Common myeloid progenitor, CD34-positive (primary cell): ENCODE measurements around the gene XYLT1.
"Not testable (repeated sequence)": the region's sequence is repeated elsewhere in the genome, so short reads cannot be mapped to it uniquely, and the experiment has no call there.

ENCODE experiments used
- CTCF ChIA-PET: fragments of 350-600 bp; sonication (Branson Sonifier 250); formaldehyde crosslinking; loops from one replicate; lab custom pipeline; 2021; ENCODE audit warnings: antibody characterized with exemption; lab: Charles Lee
- POLR2A ChIA-PET: fragments of 350-600 bp; sonication (Branson Sonifier 250); formaldehyde crosslinking; loops from one replicate; lab custom pipeline; 2021; ENCODE audit warnings: antibody characterized with exemption; lab: Charles Lee
- DNase-seq, 3 donors: peaks; one replicate each; pipeline versions ENCODE4 v3.0.0 to v3.0.0-alpha.2; 2013
- H3K27ac ChIP-seq, 2 experiments: 1 replicate in 1 of 2; 2 replicates in 1 of 2; pipeline ENCODE4 v1.7.0; 2013; ENCODE audit warnings: inconsistent platforms in 2 of 2, low read length in 2 of 2, mild to moderate bottlenecking in 2 of 2, low read depth in 1 of 2, moderate library complexity in 1 of 2; ENCODE audit not compliant: severe bottlenecking in 2 of 2, insufficient read depth in 1 of 2, poor library complexity in 1 of 2
- H3K27me3 ChIP-seq, 5 experiments: replicated peaks in 2 of 5; 1 replicate in 3 of 5; 2 replicates in 2 of 5; pipeline versions ENCODE4 v1.6.1 to v1.7.0; 2013; ENCODE audit warnings: low read length in 4 of 5, mild to moderate bottlenecking in 2 of 5, moderate library complexity in 2 of 5, inconsistent platforms in 1 of 5; ENCODE audit not compliant: insufficient read depth in 5 of 5, control insufficient read depth in 4 of 5
- H3K36me3 ChIP-seq, 4 experiments: 1 replicate in 2 of 4; 2 replicates in 2 of 4; pipeline versions ENCODE4 v1.6.1 to v1.7.0; 2013; ENCODE audit warnings: low read length in 3 of 4, control low read depth in 1 of 4, mild to moderate bottlenecking in 1 of 4; ENCODE audit not compliant: control insufficient read depth in 4 of 4, insufficient read depth in 4 of 4
- H3K4me1 ChIP-seq, 4 experiments: 1 replicate in 3 of 4; 2 replicates in 1 of 4; pipeline versions ENCODE4 v1.6.1 to v1.7.1; 2013; ENCODE audit warnings: low read length in 3 of 4, mild to moderate bottlenecking in 3 of 4, control low read depth in 1 of 4, inconsistent platforms in 1 of 4, moderate library complexity in 1 of 4; ENCODE audit not compliant: control insufficient read depth in 4 of 4, insufficient read depth in 4 of 4; ENCODE audit errors: control extremely low read depth in 1 of 4
- H3K4me3 ChIP-seq, 7 experiments: 1 replicate in 4 of 7; 2 replicates in 3 of 7; pipeline versions ENCODE4 v1.5.1 to v1.7.0; 2013; ENCODE audit warnings: mild to moderate bottlenecking in 7 of 7, low read length in 6 of 7, moderate library complexity in 6 of 7, inconsistent platforms in 2 of 7, low read depth in 2 of 7, control low read depth in 1 of 7; ENCODE audit not compliant: insufficient read depth in 4 of 7, control insufficient read depth in 1 of 7; ENCODE audit errors: extremely low read depth in 1 of 7
- H3K9me3 ChIP-seq, 5 experiments: 1 replicate in 4 of 5; 2 replicates in 1 of 5; pipeline versions ENCODE4 v1.6.1 to v1.7.1; 2013; ENCODE audit warnings: low read length in 4 of 5, mild to moderate bottlenecking in 2 of 5, inconsistent platforms in 1 of 5, low read depth in 1 of 5, moderate library complexity in 1 of 5; ENCODE audit not compliant: control insufficient read depth in 4 of 5, insufficient read depth in 2 of 5; ENCODE audit errors: control extremely low read depth in 1 of 5
- WGBS: methylation state at CpG from one replicate; pipeline ENCODE4 v1.1.5; 2013; ENCODE audit not compliant: insufficient coverage; 5-methylcytosine and 5-hydroxymethylcytosine counted together

XYLT1 gene

GRCh38 chr16:17488506-17488905, 17.7 kb upstream of the XYLT1 start:
- no peak for DNase-seq
- Histone ChIP-seq H3K27ac (no peak overlapping the region), H3K9me3 (peaks cover 0 to 2% (median 0%) of the 10 kb centered on the region in 5 experiments), H3K4me1 (no peaks in the 10 kb centered on the region), H3K4me3 (no peak overlapping the region), H3K36me3 (no peaks in the 10 kb centered on the region), H3K27me3 (peaks cover 0 to 2% (median 0%) of the 10 kb centered on the region in 5 experiments)
- ChIA-PET CTCF (interaction anchor here (1.1 kb wide), 1 partner anchor 10 kb away, joined by 4 read pairs; no protein-coding TSS in a partner anchor), POLR2A (no interaction called here)
- no CpG with 5 or more reads among the region's 2 CpGs for WGBS

GRCh38 chr16:17483351-17483750, 12.6 kb upstream of the XYLT1 start:
- 100% methylated on average over 3 of the region's 3 CpGs for WGBS
- POLR2A ChIA-PET, result no interaction called here

GRCh38 chr16:17482341-17482740, 11.6 kb upstream of the XYLT1 start:
- H3K27me3 ChIP-seq, DNase-seq, H3K9me3 ChIP-seq, H3K27ac ChIP-seq, H3K4me3 ChIP-seq: not testable (repeated sequence)
- 100% methylated on average over 2 of the region's 4 CpGs for WGBS
- ChIA-PET CTCF (interaction anchor here (0.7 to 1.5 kb wide), 2 partner anchors 47 to 74 kb away, joined by 3 to 6 read pairs; no protein-coding TSS in a partner anchor), POLR2A (interaction anchor here (0.6 kb wide), 1 partner anchor 140 kb away, joined by 3 read pairs; no protein-coding TSS in a partner anchor)
- peaks cover 0 to 11% (median 7%) of the 10 kb centered on the region in 4 experiments for H3K4me1 ChIP-seq
- peaks cover 0 to 12% (median 2%) of the 10 kb centered on the region in 4 experiments for H3K36me3 ChIP-seq

More at GRCh38 chr16:17483351-17483750, 12.6 kb upstream of the XYLT1 start:
- H3K36me3 ChIP-seq, result peaks cover 0 to 12% (median 2%) of the 10 kb centered on the region in 4 experiments
- CTCF ChIA-PET, result interaction anchor here (1.5 to 1.6 kb wide), 2 partner anchors 9 to 73 kb away, joined by 6 to 8 read pairs; no protein-coding TSS in a partner anchor
- H3K4me3 ChIP-seq, result no peak overlapping the region
- DNase-seq, result no peak
- H3K27me3 ChIP-seq, result no peaks in the 10 kb centered on the region
- H3K9me3 ChIP-seq, result peaks cover 0 to 6% (median 0%) of the 10 kb centered on the region in 5 experiments
- H3K4me1 ChIP-seq, result peaks cover 0 to 7% (median 2%) of the 10 kb centered on the region in 4 experiments
- no peak overlapping the region for H3K27ac ChIP-seq

GRCh38 chr16:17481736-17482135, 11.0 kb upstream of the XYLT1 start:
- CTCF ChIA-PET, result no interaction called here
- Histone ChIP-seq H3K36me3 (peaks cover 0 to 12% (median 2%) of the 10 kb centered on the region in 4 experiments), H3K4me3 (no peak overlapping the region), H3K4me1 (peaks cover 0 to 15% (median 10%) of the 10 kb centered on the region in 4 experiments), H3K9me3 (peaks cover 0 to 6% (median 0%) of the 10 kb centered on the region in 5 experiments), H3K27me3 (no peaks in the 10 kb centered on the region), H3K27ac (no peak overlapping the region)
- WGBS, result 94% methylated on average over 2 of the region's 2 CpGs
- POLR2A ChIA-PET, result no interaction called here
- no peak for DNase-seq

GRCh38 chr16:17477260-17477545, 6.4 kb upstream of the XYLT1 start:
- DNase-seq, H3K9me3 ChIP-seq, H3K4me3 ChIP-seq, H3K27ac ChIP-seq, H3K27me3 ChIP-seq, POLR2A ChIA-PET: not testable (repeated sequence)
- Histone ChIP-seq H3K4me1 (peaks cover 8 to 53% (median 43%) of the 10 kb centered on the region in 4 experiments), H3K36me3 (peaks cover 0 to 12% (median 2%) of the 10 kb centered on the region in 4 experiments)
- WGBS, result 94% methylated on average over 5 of the region's 6 CpGs
- CTCF ChIA-PET, result interaction anchor here (0.9 to 1.3 kb wide), 3 partner anchors 64 to 112 kb away, joined by 3 to 4 read pairs (median 4); no protein-coding TSS in a partner anchor

GRCh38 chr16:17476414-17477259, 5.9 kb upstream of the XYLT1 start:
- H3K4me1 ChIP-seq, result peaks cover 8 to 57% (median 44%) of the 10 kb centered on the region in 4 experiments
- ChIA-PET CTCF (interaction anchor here (0.9 to 1.1 kb wide), 2 partner anchors 65 to 111 kb away, joined by 3 to 4 read pairs; no protein-coding TSS in a partner anchor), POLR2A (no interaction called here)
- DNase-seq, result peak; percentile 69 to 76 (median 72)
- no peak overlapping the region for H3K27ac ChIP-seq
- H3K36me3 ChIP-seq, result peaks cover 0 to 12% (median 2%) of the 10 kb centered on the region in 4 experiments
- WGBS, result 16% methylated on average over 8 of the region's 11 CpGs
- H3K27me3 ChIP-seq, result no peaks in the 10 kb centered on the region
- peak overlapping the region in 3 of 7 experiments; percentile 19 to 43 (median 30) for H3K4me3 ChIP-seq
- H3K9me3 ChIP-seq, result peaks cover 0 to 5% (median 0%) of the 10 kb centered on the region in 5 experiments
